ENCODE measurements around the gene DNAJC16. TPM values are rescaled to one million over a fixed set of nuclear protein-coding genes. Genes with fewer than 3 reads are reported as not detected.
A peak's percentile ranks its signal among the peaks of the same experiment; 100 is the strongest.
"Not testable (repeated sequence)": the region's sequence is repeated elsewhere in the genome, so short reads cannot be mapped to it uniquely, and the experiment has no call there.

Gene DNAJC16
- total RNA-seq, 3 donors from 2014 or later: 12.1 to 13.7 (median 13.2) TPM

- Mint-ChIP-seq H3K9me3 (no peaks in the 10 kb centered on the region), H3K36me3 (ENCODE audit: insufficient read depth) (peaks cover 28% of the 10 kb centered on the region)
These were observed 34.1 kb upstream of the DNAJC16 start for GRCh38 chr1:15492596-15492995.

GRCh38 chr1:15493869-15494390 is 32.7 kb upstream of the DNAJC16 start:
- no peak for ATAC-seq
- H3K9me3 Mint-ChIP-seq: no peaks in the 10 kb centered on the region
- peaks cover 28% of the 10 kb centered on the region for H3K36me3 Mint-ChIP-seq (ENCODE audit: insufficient read depth)
- no peak overlapping the region for H3K4me3 Mint-ChIP-seq
- DNase-seq: no peak
- no peaks in the 10 kb centered on the region for H3K4me1 Mint-ChIP-seq (ENCODE audit: low read depth)
- H3K27me3 Mint-ChIP-seq (ENCODE audit: low read depth): no peaks in the 10 kb centered on the region

More at GRCh38 chr1:15492596-15492995, 34.1 kb upstream of the DNAJC16 start:
- Mint-ChIP-seq H3K27me3 (ENCODE audit: low read depth) (no peaks in the 10 kb centered on the region), H3K4me3 (no peak overlapping the region), H3K4me1 (ENCODE audit: low read depth) (no peaks in the 10 kb centered on the region)
- DNase-seq (no peak), ATAC-seq (no peak)

- Mint-ChIP-seq H3K9me3 (no peaks in the 10 kb centered on the region), H3K4me3 (no peak overlapping the region), H3K27me3 (ENCODE audit: low read depth) (no peaks in the 10 kb centered on the region), H3K4me1 (ENCODE audit: low read depth) (no peaks in the 10 kb centered on the region), H3K36me3 (ENCODE audit: insufficient read depth) (peaks cover 9% of the 10 kb centered on the region)
- no peak for ATAC-seq
- no peak for DNase-seq
These were observed 26.2 kb upstream of the DNAJC16 start for GRCh38 chr1:15500184-15501178.

GRCh38 chr1:15501208-15502032 is 25.2 kb upstream of the DNAJC16 start:
- Mint-ChIP-seq H3K9me3 (no peaks in the 10 kb centered on the region), H3K4me1 (ENCODE audit: low read depth) (no peaks in the 10 kb centered on the region), H3K4me3 (no peak overlapping the region), H3K27me3 (ENCODE audit: low read depth) (no peaks in the 10 kb centered on the region), H3K36me3 (ENCODE audit: insufficient read depth) (peaks cover 4% of the 10 kb centered on the region)
- DNase-seq (peak; percentile 35), ATAC-seq (peak; percentile 57 to 69)

- H3K36me3 Mint-ChIP-seq (ENCODE audit: insufficient read depth): peaks cover 7% of the 10 kb centered on the region
- H3K4me3 Mint-ChIP-seq: no peak overlapping the region
- no peak for DNase-seq
- H3K27me3 Mint-ChIP-seq (ENCODE audit: low read depth): no peaks in the 10 kb centered on the region
- no peak for ATAC-seq
- H3K4me1 Mint-ChIP-seq (ENCODE audit: low read depth): no peaks in the 10 kb centered on the region
- H3K9me3 Mint-ChIP-seq: no peaks in the 10 kb centered on the region
These were observed 22.2 kb upstream of the DNAJC16 start for GRCh38 chr1:15504436-15504835.

GRCh38 chr1:15506831-15507230 is 19.8 kb upstream of the DNAJC16 start:
- no peaks in the 10 kb centered on the region for H3K27me3 Mint-ChIP-seq (ENCODE audit: low read depth)
- H3K9me3 Mint-ChIP-seq: no peaks in the 10 kb centered on the region
- peaks cover 12% of the 10 kb centered on the region for H3K36me3 Mint-ChIP-seq (ENCODE audit: insufficient read depth)
- no peaks in the 10 kb centered on the region for H3K4me1 Mint-ChIP-seq (ENCODE audit: low read depth)
- ATAC-seq (no peak), DNase-seq (no peak)
- no peak overlapping the region for H3K4me3 Mint-ChIP-seq

- H3K4me1 Mint-ChIP-seq (ENCODE audit: low read depth): no peaks in the 10 kb centered on the region
- H3K36me3 Mint-ChIP-seq (ENCODE audit: insufficient read depth): peaks cover 14% of the 10 kb centered on the region
- H3K27me3 Mint-ChIP-seq (ENCODE audit: low read depth): no peaks in the 10 kb centered on the region
- no peak overlapping the region for H3K4me3 Mint-ChIP-seq
- H3K9me3 Mint-ChIP-seq: no peaks in the 10 kb centered on the region
- DNase-seq (no peak), ATAC-seq (no peak)
These were observed 19.4 kb upstream of the DNAJC16 start for GRCh38 chr1:15507278-15507677.

GRCh38 chr1:15508700-15509487 is 17.8 kb upstream of the DNAJC16 start:
- Mint-ChIP-seq H3K36me3 (ENCODE audit: insufficient read depth) (peaks cover 16% of the 10 kb centered on the region), H3K4me1 (ENCODE audit: low read depth) (peaks cover 2% of the 10 kb centered on the region), H3K27me3 (ENCODE audit: low read depth) (no peaks in the 10 kb centered on the region), H3K9me3 (no peaks in the 10 kb centered on the region), H3K4me3 (no peak overlapping the region)
- DNase-seq: no peak
- ATAC-seq: no peak

- Mint-ChIP-seq H3K36me3 (ENCODE audit: insufficient read depth) (peaks cover 20% of the 10 kb centered on the region), H3K9me3 (no peaks in the 10 kb centered on the region), H3K4me1 (ENCODE audit: low read depth) (peaks cover 6% of the 10 kb centered on the region), H3K4me3 (no peak overlapping the region), H3K27me3 (ENCODE audit: low read depth) (no peaks in the 10 kb centered on the region)
- DNase-seq (no peak), ATAC-seq (no peak)
These were observed 17.1 kb upstream of the DNAJC16 start for GRCh38 chr1:15509586-15509985.

- H3K4me3 Mint-ChIP-seq: no peak overlapping the region
- ATAC-seq: no peak
- peaks cover 20% of the 10 kb centered on the region for H3K36me3 Mint-ChIP-seq (ENCODE audit: insufficient read depth)
- no peak for DNase-seq
- H3K27me3 Mint-ChIP-seq (ENCODE audit: low read depth): no peaks in the 10 kb centered on the region
- H3K9me3 Mint-ChIP-seq: no peaks in the 10 kb centered on the region
- peaks cover 15% of the 10 kb centered on the region for H3K4me1 Mint-ChIP-seq (ENCODE audit: low read depth)
These were observed 15.8 kb upstream of the DNAJC16 start for GRCh38 chr1:15510611-15511405.

- Mint-ChIP-seq H3K27me3 (ENCODE audit: low read depth) (no peaks in the 10 kb centered on the region), H3K4me3 (no peak overlapping the region), H3K36me3 (ENCODE audit: insufficient read depth) (peaks cover 32% of the 10 kb centered on the region), H3K9me3 (no peaks in the 10 kb centered on the region), H3K4me1 (ENCODE audit: low read depth) (peaks cover 15% of the 10 kb centered on the region)
- no peak for ATAC-seq
- DNase-seq: no peak
These were observed 13.5 kb upstream of the DNAJC16 start for GRCh38 chr1:15513192-15513591.

- no peaks in the 10 kb centered on the region for H3K27me3 Mint-ChIP-seq (ENCODE audit: low read depth)
- DNase-seq (no peak), ATAC-seq (no peak)
- H3K4me3 Mint-ChIP-seq: no peak overlapping the region
- peaks cover 17% of the 10 kb centered on the region for H3K4me1 Mint-ChIP-seq (ENCODE audit: low read depth)
- H3K36me3 Mint-ChIP-seq (ENCODE audit: insufficient read depth): peaks cover 30% of the 10 kb centered on the region
- no peaks in the 10 kb centered on the region for H3K9me3 Mint-ChIP-seq
These were observed 12.7 kb upstream of the DNAJC16 start for GRCh38 chr1:15513919-15514318.

- Mint-ChIP-seq H3K4me1 (ENCODE audit: low read depth) (peaks cover 17% of the 10 kb centered on the region), H3K36me3 (ENCODE audit: insufficient read depth) (peaks cover 27% of the 10 kb centered on the region)
- H3K4me3 Mint-ChIP-seq; DNase-seq; H3K9me3 Mint-ChIP-seq; H3K27me3 Mint-ChIP-seq (ENCODE audit: low read depth); ATAC-seq: not testable (repeated sequence)
These were observed 12.1 kb upstream of the DNAJC16 start for GRCh38 chr1:15514557-15514956.
